GM12878 (cell line): ENCODE measurements around the gene TET2. TPM values are rescaled to one million over a fixed set of nuclear protein-coding genes. Genes with fewer than 3 reads are reported as not detected.

ENCODE experiments used
- ATF3 ChIP-seq: IDR thresholded peaks from 2 replicates; pipeline ENCODE4 v1.6.1; 2011; ENCODE audit warnings: low read depth, mild to moderate bottlenecking, low read length, moderate library complexity, borderline replicate concordance; ENCODE audit errors: extremely low read depth
- CEBPZ ChIP-seq: fragments of 150-350 bp; IDR thresholded peaks from 2 replicates; pipeline ENCODE4 v1.6.1; 2016; ENCODE audit warnings: low read depth, low read length
- CREB1 ChIP-seq: IDR thresholded peaks from 2 replicates; pipeline ENCODE4 v1.6.1; 2012; ENCODE audit warnings: low read depth, mild to moderate bottlenecking, inconsistent platforms
- CREM ChIP-seq: IDR thresholded peaks from 2 replicates; pipeline ENCODE4 v1.6.1; 2014; ENCODE audit warnings: antibody characterized with exemption, low read depth
- E2F8 ChIP-seq: fragments of 450-650 bp; IDR thresholded peaks from 2 replicates; pipeline ENCODE4 v1.6.1; 2018; ENCODE audit warnings: mild to moderate bottlenecking, low read depth, moderate library complexity; ENCODE audit not compliant: partially characterized antibody
- HDGF ChIP-seq: fragments of 450-650 bp; IDR thresholded peaks from 2 replicates; pipeline ENCODE4 v1.6.1; 2016; ENCODE audit warnings: antibody characterized with exemption
- MAX ChIP-seq: IDR thresholded peaks from 2 replicates; pipeline ENCODE4 v1.6.1; 2012; ENCODE audit warnings: low read depth, low read length, improper control_type of control experiment
- MEF2B ChIP-seq: fragments of 450-650 bp; IDR thresholded peaks from 2 replicates; pipeline ENCODE4 v1.6.1; 2018; ENCODE audit warnings: mild to moderate bottlenecking, moderate library complexity; ENCODE audit not compliant: partially characterized antibody, poor library complexity, severe bottlenecking
- MXI1 ChIP-seq: fragments of 150-350 bp; IDR thresholded peaks from 2 replicates; pipeline ENCODE4 v1.6.1; 2011; ENCODE audit warnings: low read depth, mild to moderate bottlenecking, inconsistent platforms, low read length, improper control_type of control experiment
- NFXL1 ChIP-seq: fragments of 450-650 bp; IDR thresholded peaks from 2 replicates; pipeline ENCODE4 v1.6.1; 2017; ENCODE audit warnings: antibody characterized with exemption, mild to moderate bottlenecking, borderline replicate concordance
- NR2C1 ChIP-seq: fragments of 450-650 bp; IDR thresholded peaks from 2 replicates; pipeline ENCODE4 v1.6.1; 2017; ENCODE audit warnings: antibody characterized with exemption, mild to moderate bottlenecking, moderate library complexity
- RCOR1 ChIP-seq: conservative IDR thresholded peaks from 2 replicates; pipeline ENCODE4 v1.6.1; 2012; ENCODE audit warnings: low read depth, low read length, improper control_type of control experiment
- SKIL ChIP-seq: fragments of 450-650 bp; IDR thresholded peaks from 2 replicates; pipeline ENCODE4 v1.6.1; 2017; ENCODE audit warnings: mild to moderate bottlenecking, low read depth, inconsistent platforms; ENCODE audit not compliant: poor library complexity, severe bottlenecking
- SMAD5 ChIP-seq: IDR thresholded peaks from 2 replicates; pipeline ENCODE4 v1.6.1; 2016; ENCODE audit warnings: antibody characterized with exemption, low read depth
- TBL1XR1 ChIP-seq: IDR thresholded peaks from 2 replicates; pipeline ENCODE4 v1.6.1; 2012; ENCODE audit warnings: low read depth, low read length, improper control_type of control experiment
- TCF7 ChIP-seq: IDR thresholded peaks from 2 replicates; pipeline ENCODE4 v1.6.1; 2014; ENCODE audit warnings: antibody characterized with exemption, borderline replicate concordance
- ZBTB33 ChIP-seq: fragments of 450-650 bp; IDR thresholded peaks from 2 replicates; pipeline ENCODE4 v1.6.1; 2017; ENCODE audit warnings: mild to moderate bottlenecking
- ZNF274 ChIP-seq: IDR thresholded peaks from one replicate; pipeline ENCODE4 v1.8.0; 2011; ENCODE audit not compliant: insufficient read length, insufficient read depth
- polyA plus RNA-seq, 11 experiments: library from polyadenylated mRNA; depleted of rRNA in 4 of 11; unstranded in 6 of 11; stranded (reverse) in 5 of 11; fragments of >200 nt; fragmentation: Nextera tagmentation in 4 of 11; fragmentation: Illumina TruSeq in 1 of 11; extraction: Ambion mirVana in 4 of 11; extraction: Trizol in 1 of 11; gene quantifications; 1 replicate in 1 of 11; 2 replicates in 10 of 11; pipeline versions ENCODE4 v1.2.1 to v1.2.3, GENCODE V29; 2011 to 2016; ENCODE audit warnings: inconsistent platforms in 2 of 11, missing spikeins in 2 of 11, low read depth in 1 of 11
- total RNA-seq, 4 experiments: library from RNA; depleted of rRNA in 3 of 4; stranded (reverse); fragments of >200 nt in 3 of 4; fragmentation: Illumina TruSeq in 1 of 4; extraction: Trizol in 1 of 4; gene quantifications; 2 replicates each; pipeline versions ENCODE4 v1.2.1 to v1.2.3, GENCODE V29; 2013 to 2021

The TET2 gene
- total and polyA plus RNA-seq, 10 of the 15 experiments (the other 5 are each of a cell fraction or from before 2014, with no cell fraction given) = 3.7 to 49.0 (median 27.5) TPM

- TF ChIP-seq HDGF (no peak), ZBTB33 (no peak), ZNF274 (no peak), MXI1 (no peak), E2F8 (no peak), CEBPZ (no peak), SMAD5 (no peak), CREM (peak; percentile 75; the same call in 1 of the 2 replicates), RCOR1 (no peak), NFXL1 (no peak), ATF3 (no peak), MEF2B (peak; percentile 35), NR2C1 (no peak), CREB1 (no peak), TCF7 (peak; percentile 87), TBL1XR1 (no peak), SKIL (no peak), MAX (no peak)
Measured at GRCh38 chr4:105215609-105216313, 69.1 kb downstream of the TET2 start (continued).
